HG02623 (cell line): ENCODE results near the gene KCTD17.
"Not testable (repeated sequence)": the region's sequence is repeated elsewhere in the genome, so short reads cannot be mapped to it uniquely, and the experiment has no call there.

Source experiments
- ATAC-seq: cut with Tn5 transposase; IDR thresholded peaks from one replicate; pipeline ENCODE4 v1.9.1; 2021; ENCODE audit warnings: moderate library complexity; ENCODE audit not compliant: unreplicated experiment

KCTD17 gene

GRCh38 chr22:37057796-37058510 lies 6.4 kb downstream of the KCTD17 start:
- ATAC-seq = no peak

GRCh38 chr22:37058917-37059701 lies 7.6 kb downstream of the KCTD17 start:
- no peak for ATAC-seq

- ATAC-seq = no peak
Observed at GRCh38 chr22:37059876-37060449, 8.4 kb downstream of the KCTD17 start.

- ATAC-seq = no peak
Observed at GRCh38 chr22:37060801-37061610, 9.5 kb downstream of the KCTD17 start.

- no peak for ATAC-seq
Observed at GRCh38 chr22:37061611-37062375, 10.3 kb downstream of the KCTD17 start.

GRCh38 chr22:37062376-37062675 lies 10.8 kb downstream of the KCTD17 start:
- ATAC-seq = no peak

GRCh38 chr22:37062702-37063381 lies 11.3 kb downstream of the KCTD17 start:
- ATAC-seq = no peak

- ATAC-seq = no peak
Observed at GRCh38 chr22:37063431-37064420, 12.2 kb downstream of the KCTD17 start.

GRCh38 chr22:37064553-37064952 lies 13.0 kb downstream of the KCTD17 start:
- ATAC-seq = no peak

GRCh38 chr22:37065180-37065579 lies 13.6 kb downstream of the KCTD17 start:
- ATAC-seq = no peak

GRCh38 chr22:37065961-37066360 lies 14.4 kb downstream of the KCTD17 start:
- no peak for ATAC-seq

- no peak for ATAC-seq
Observed at GRCh38 chr22:37067428-37067827, 15.9 kb downstream of the KCTD17 start.

GRCh38 chr22:37068859-37069258 lies 17.3 kb downstream of the KCTD17 start:
- no peak for ATAC-seq

- no peak for ATAC-seq
Observed at GRCh38 chr22:37069319-37069718, 17.8 kb downstream of the KCTD17 start.

- ATAC-seq = no peak
Observed at GRCh38 chr22:37069719-37070118, 18.2 kb downstream of the KCTD17 start.

GRCh38 chr22:37070334-37070733 lies 18.8 kb downstream of the KCTD17 start:
- ATAC-seq = no peak

- ATAC-seq = no peak
Observed at GRCh38 chr22:37070744-37071143, 19.2 kb downstream of the KCTD17 start.

GRCh38 chr22:37071850-37072592 lies 20.5 kb downstream of the KCTD17 start:
- ATAC-seq = not testable (repeated sequence)
